ENCODE results near the gene RFTN1. TPM values are rescaled to one million over a fixed set of nuclear protein-coding genes. Genes with fewer than 3 reads are reported as not detected.
A peak's percentile ranks its signal among the peaks of the same experiment; 100 is the strongest.

RFTN1 gene
- total and polyA plus RNA-seq, 10 of the 15 experiments (the other 5 are each of a cell fraction or from before 2014, with no cell fraction given) = 20.6 to 213 (median 147) TPM

GRCh38 chr3:16506884-16507577, 6.5 kb downstream of the RFTN1 start:
- ChIA-PET SMC1A (ENCODE audit: uncharacterized antibody, unreplicated experiment) (interaction anchor here (1.0 to 25.8 kb wide), 17 partner anchors 8 to 239 kb away, joined by 3 to 295 read pairs (median 3); no protein-coding TSS in a partner anchor), POLR2A (interaction anchor here (1.3 to 6.8 kb wide), 7 partner anchors 10 to 207 kb away, joined by 3 to 47 read pairs (median 6); no protein-coding TSS in a partner anchor), CTCF (interaction anchor here (1.4 to 1.6 kb wide), 4 partner anchors 10 to 217 kb away, joined by 3 to 5 read pairs (median 4); no protein-coding TSS in a partner anchor), RAD21 (ENCODE audit: unreplicated experiment) (interaction anchor here (0.7 to 10.3 kb wide), 7 partner anchors 9 to 127 kb away, joined by 3 to 74 read pairs (median 3); no protein-coding TSS in a partner anchor)
- intact Hi-C loops (cut with micrococcal nuclease; ENCODE audit: unreplicated experiment) (no loop called here), in situ Hi-C loops (cut with MboI) (loop anchor here (25.0 kb wide), 1 partner anchor 1145 kb away; no protein-coding TSS in a partner anchor)
- Histone ChIP-seq H4K20me1 (ENCODE audit: control insufficient read depth, insufficient read depth) (0 out of 2 replicates have a peak, but pooled peaks cover 2% of the 10 kb centered on the region), H3K9me3 (replicated peaks; ENCODE audit: control insufficient read depth, insufficient read depth, low read length) (no peaks in the 10 kb centered on the region), H3K4me2 (ENCODE audit: control insufficient read depth, insufficient read depth) (peak overlapping the region; percentile 95), H3K4me1 (ENCODE audit: control insufficient read depth, insufficient read depth, low read length) (peaks cover 62% of the 10 kb centered on the region), H3K9ac (ENCODE audit: control insufficient read depth, insufficient read depth, low read length) (peak overlapping the region; percentile 99), H3K79me2 (ENCODE audit: control insufficient read depth, insufficient read depth, low read length) (peaks cover 93% of the 10 kb centered on the region), H3K27me3 (replicated peaks in 1 of 2; ENCODE audit: control insufficient read depth in 2 of 2, insufficient read depth in 2 of 2, low read length in 1 of 2) (no peaks in the 10 kb centered on the region), H3K36me3 (ENCODE audit: control insufficient read depth in 2 of 2, insufficient read depth in 2 of 2, low read length in 1 of 2) (peaks cover 6 to 12% of the 10 kb centered on the region in 2 experiments; a peak in 3 of 4 replicates), H3K4me3 (peak overlapping the region; percentile 61; the same call in 1 of the 2 replicates), H2AFZ (ENCODE audit: control insufficient read depth, low read depth, low read length) (no peak overlapping the region), H3K27ac (ENCODE audit: control insufficient read depth, insufficient read depth) (peak overlapping the region; percentile 92)
- TF ChIP-seq EED (IDR thresholded peaks at IDR 0.05; ENCODE audit: low read depth) (no peak), NR2C1 (IDR thresholded peaks at IDR 0.05) (0 out of 2 replicates have a peak, but pooled peaks have one; percentile 27), SMARCA5 (IDR thresholded peaks at IDR 0.05) (0 out of 2 replicates have a peak, but pooled peaks have one; percentile 67), ZNF217 (IDR thresholded peaks at IDR 0.05) (0 out of 2 replicates have a peak, but pooled peaks have one; percentile 59), NR2F1 (conservative IDR thresholded peaks at IDR 0.05) (peak; percentile 84)
- BruUV-seq (replicated peaks) = no TSS peak
- DNase-seq (ENCODE audit: low read depth, low spot score) = no peak
- WGBS (ENCODE audit: insufficient coverage, insufficient replicate concordance, low lambda C conversion rate, missing lambda C conversion rate) = 39% methylated on average over 2 of the region's 2 CpGs
- ATAC-seq = no peak
- FAIRE-seq = no peak
